ENCODE measurements around the gene ZNF319.

ZNF319 gene

GRCh38 chr16:57999971-58000705 is at the start of gene ZNF319:
Gene ZNF319, minus strand, starts transcription at chr16:58000672. Its CDS starts 2,407 bp downstream, at chr16:57998265.
- DNase-seq = no peak

DNA sequence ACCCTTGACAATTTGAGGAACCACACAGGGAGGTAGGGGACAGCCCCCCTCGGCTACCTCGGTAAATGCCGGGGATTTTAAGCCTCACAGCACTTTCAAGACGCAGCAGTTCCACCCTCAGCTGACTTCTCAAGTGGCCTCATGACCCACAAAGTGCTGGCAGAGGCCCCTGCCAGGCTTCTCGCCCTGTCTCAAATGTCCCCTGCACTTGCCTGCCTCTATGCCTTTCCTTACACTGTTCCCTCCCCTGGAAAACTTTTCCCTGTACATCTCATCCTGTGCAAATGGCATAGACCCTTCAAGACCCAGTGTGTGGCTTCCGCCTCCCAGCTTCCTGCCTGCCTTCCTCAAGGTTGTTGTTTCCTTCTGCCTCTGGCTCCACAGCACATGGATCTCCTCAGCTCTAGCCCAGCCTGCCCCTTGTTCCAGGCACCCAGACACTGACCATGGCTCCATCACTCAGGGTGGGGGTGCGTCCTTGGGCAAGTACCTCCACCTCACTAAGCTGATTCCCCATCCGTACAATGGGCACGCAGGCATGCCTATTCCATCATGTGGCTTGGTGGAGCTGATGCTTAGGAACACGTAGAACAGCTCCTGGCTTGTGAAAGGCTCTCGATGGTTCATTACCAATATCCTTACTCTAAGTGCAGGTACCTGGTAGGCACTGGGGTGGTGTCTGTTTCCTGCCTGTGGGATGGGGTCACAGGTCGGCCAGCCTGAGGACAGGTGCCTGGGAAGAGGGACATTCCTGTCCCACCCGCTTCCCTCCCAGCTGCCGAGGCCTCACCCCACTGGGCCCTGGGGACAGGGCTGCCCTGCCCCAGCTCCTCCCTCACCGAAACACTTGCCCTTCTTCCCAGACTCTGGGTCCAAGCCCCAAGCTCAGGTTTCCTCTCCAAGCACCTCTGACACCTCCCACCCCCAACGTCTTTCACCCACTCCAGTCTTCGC is 49.0 kb upstream of the ZNF319 start:
- no peak for DNase-seq

DNA sequence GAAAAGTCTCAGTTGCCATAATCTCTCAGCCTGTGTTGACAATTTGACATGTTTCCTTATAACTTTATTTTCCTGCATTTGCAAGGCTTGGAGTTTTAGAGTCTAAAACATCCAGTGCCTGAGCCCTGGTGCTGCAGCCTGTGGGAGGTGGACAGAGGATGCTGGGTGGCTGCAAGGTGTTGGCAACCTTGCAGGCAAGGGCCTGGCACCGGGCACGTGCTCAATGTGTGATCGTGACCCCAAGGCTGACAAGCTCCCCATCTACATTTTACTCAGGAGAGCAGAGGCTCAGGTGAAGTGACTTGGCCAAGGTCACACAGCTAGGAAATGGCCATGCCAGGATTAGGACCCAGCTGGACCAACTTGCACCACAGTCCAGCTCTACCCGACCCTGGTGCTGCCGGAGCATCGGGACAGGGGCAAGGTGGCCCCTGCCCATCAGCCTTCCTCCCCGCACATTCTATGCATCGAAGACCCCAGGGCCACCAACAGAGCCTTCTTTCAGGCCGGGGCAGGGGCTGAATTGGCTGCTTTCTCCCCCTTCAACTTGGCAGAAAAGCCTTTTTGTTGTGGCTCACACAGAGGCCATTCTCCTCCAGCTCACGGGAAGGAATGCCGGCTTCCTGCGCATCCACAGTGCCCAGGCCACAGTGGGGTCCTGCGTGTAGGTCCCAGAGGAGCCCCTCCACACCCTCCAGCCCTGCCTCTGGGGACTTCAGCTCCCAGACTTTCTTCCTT is 48.2 kb upstream of the ZNF319 start:
- no peak for DNase-seq

- no peak for DNase-seq
These were observed 47.3 kb upstream of the ZNF319 start for GRCh38 chr16:58047557-58048348.

DNA sequence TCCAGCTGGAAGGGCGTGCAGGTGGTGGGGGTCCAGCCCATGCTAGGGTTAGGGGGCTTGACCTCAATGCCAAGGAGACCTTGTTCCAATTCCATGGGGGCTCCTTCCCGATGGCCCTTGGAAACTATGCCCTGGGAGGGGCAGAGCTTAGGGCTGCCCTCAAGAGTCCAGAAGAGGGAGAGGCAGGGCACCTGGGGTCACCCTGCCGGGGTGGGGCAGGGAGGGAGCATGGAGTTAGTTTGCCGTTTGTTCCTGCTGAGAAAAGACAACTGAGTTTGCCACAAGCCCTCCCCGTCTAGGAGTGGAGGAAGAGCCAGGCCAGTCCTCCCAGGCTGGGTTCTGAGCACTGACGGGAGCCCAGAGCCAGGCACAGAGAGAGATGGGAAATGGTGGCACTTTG is 46.5 kb upstream of the ZNF319 start:
- DNase-seq = no peak

GRCh38 chr16:58046054-58046881 is 45.8 kb upstream of the ZNF319 start:
- no peak for DNase-seq

GRCh38 chr16:58045096-58045495 is 44.6 kb upstream of the ZNF319 start:
- no peak for DNase-seq

GRCh38 chr16:58044266-58045019 is 44.0 kb upstream of the ZNF319 start:
- no peak for DNase-seq

- no peak for DNase-seq
These were observed 43.2 kb upstream of the ZNF319 start for GRCh38 chr16:58043571-58044155.

- no peak for DNase-seq
These were observed 42.5 kb upstream of the ZNF319 start for GRCh38 chr16:58042886-58043515.

DNA sequence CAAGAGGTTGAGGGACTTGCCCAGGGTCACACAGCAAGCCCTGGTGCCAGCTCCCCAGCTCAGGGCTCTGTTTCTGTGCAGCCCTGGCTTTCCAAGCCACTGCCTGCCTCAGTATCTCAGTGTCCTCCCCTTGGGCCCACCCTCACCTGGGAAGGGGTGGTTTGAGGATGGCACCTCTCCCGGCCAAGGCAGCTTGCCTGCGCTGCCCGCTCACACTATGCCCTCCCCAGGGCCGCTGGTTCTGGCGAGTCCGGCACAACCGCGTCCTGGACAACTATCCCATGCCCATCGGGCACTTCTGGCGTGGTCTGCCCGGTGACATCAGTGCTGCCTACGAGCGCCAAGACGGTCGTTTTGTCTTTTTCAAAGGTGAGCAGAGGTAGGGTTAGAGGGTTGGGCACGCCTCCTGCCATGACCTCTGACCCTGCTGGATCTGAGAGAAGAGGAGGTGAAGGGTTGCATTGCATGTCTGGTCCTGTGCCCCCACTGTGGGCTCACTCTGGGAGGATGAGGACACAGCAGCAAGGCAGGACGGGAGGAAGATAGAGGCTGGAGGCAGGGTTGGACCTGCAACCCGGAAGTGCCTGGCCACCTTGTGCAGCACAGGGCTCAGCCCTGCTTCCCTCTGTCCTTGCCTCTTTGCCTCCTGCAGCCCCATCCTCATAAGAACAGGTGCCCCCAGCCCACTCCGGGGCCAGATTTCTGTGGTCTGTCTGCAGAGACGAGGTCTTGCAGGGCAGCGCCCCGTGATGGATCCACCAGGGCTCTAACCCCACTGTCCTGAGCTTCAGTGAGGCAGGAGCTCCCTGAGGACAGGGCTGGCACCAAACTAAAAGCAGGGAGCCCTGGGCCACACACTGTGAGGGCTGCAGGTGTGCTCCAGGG is 41.8 kb upstream of the ZNF319 start:
- DNase-seq = no peak

GRCh38 chr16:58041628-58041955 is 41.1 kb upstream of the ZNF319 start:
- no peak for DNase-seq

DNA sequence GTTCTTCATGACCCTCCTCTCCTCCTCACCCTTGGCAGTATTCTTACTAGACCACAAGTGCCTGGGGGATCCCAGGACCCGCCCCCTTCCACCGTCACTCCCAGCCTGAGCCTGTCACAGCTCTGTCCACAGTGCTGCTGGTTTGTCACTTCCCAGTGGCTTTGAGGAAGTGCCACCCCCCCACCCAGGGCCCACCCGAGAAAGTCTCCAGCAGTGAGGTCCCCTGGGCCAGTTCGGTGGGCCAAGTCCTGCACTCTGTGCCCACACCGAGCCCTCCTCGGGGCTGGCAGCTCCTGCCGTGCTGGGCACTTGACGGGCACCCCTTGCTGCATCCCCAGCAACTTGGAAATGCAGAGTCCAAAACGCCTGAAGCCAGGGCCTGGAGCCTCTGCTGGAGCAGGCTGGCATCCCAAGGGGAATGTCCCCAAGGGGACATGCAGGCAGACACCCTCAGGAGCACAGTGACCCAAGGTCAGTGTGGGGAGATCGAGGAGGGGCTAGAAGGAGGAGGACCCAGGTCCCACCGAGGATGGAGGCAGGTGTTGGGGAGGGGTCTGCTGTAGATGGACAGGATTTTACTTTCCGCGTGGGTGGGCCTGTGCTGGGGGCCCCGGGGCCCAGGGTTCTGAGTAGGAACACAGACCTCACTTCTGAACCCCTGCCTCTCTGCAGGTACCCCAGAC is 40.6 kb upstream of the ZNF319 start:
- no peak for DNase-seq

GRCh38 chr16:58040496-58040846 is 40.0 kb upstream of the ZNF319 start:
- no peak for DNase-seq

DNA sequence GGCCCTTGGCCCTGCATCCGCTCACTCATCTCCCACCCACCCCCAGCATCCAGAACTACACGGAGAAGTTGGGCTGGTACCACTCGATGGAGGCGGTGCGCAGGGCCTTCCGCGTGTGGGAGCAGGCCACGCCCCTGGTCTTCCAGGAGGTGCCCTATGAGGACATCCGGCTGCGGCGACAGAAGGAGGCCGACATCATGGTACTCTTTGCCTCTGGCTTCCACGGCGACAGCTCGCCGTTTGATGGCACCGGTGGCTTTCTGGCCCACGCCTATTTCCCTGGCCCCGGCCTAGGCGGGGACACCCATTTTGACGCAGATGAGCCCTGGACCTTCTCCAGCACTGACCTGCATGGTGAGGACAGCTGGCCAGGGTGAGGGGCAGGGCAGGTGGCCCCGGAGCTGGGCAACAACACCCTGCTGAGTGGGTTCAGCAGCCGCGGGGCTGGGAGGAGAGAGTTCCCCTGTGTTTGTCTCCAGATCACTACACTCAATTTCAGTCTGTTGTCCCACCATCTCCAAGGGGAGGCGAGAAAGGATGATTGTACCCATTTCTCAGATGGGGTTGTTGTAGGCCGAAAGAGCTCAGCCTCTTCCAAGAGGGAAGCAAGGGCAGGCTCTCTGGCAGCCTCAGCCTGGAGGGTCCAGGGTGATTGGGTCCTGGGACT is 39.5 kb upstream of the ZNF319 start:
- DNase-seq = no peak

- no peak for DNase-seq
These were observed 37.8 kb upstream of the ZNF319 start for GRCh38 chr16:58038219-58038641.

DNA sequence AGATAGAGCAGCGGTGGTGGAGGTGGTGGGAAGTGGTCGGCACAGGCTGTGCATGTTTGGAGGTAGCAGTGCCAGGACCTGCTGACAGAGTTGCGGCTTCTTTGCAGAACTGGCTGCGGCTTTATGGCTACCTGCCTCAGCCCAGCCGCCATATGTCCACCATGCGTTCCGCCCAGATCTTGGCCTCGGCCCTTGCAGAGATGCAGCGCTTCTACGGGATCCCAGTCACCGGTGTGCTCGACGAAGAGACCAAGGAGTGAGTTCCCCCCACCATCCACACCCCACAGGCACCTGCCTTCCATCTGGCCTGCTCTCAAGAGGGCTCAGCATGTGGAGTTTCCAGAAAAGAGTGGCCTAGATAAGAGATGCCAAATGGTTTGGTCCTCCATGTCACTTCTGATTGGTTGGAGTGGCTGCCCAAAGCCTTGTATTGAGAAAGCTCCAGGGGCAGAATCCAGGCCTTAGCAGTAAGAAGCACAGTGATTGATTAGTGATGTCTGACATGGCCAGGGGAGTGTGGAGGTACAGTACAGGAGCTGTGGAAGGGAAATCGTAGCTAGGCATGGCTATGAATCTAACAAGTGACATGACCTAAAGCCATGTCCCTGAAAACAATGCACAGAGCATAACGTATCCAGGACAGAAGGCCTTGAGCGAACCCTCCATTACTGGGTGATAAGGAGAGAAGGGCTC is 37.0 kb upstream of the ZNF319 start:
- DNase-seq = no peak
